Epidermal melanocyte (primary cell): ENCODE measurements around the gene SCARF1.
A peak's percentile ranks its signal among the peaks of the same experiment; 100 is the strongest.

Experiments used
- DNase-seq: peaks from one replicate; pipeline ENCODE4 v3.0.0; 2011; ENCODE audit warnings: low spot score; ENCODE audit not compliant: insufficient read length

The SCARF1 gene

DNA sequence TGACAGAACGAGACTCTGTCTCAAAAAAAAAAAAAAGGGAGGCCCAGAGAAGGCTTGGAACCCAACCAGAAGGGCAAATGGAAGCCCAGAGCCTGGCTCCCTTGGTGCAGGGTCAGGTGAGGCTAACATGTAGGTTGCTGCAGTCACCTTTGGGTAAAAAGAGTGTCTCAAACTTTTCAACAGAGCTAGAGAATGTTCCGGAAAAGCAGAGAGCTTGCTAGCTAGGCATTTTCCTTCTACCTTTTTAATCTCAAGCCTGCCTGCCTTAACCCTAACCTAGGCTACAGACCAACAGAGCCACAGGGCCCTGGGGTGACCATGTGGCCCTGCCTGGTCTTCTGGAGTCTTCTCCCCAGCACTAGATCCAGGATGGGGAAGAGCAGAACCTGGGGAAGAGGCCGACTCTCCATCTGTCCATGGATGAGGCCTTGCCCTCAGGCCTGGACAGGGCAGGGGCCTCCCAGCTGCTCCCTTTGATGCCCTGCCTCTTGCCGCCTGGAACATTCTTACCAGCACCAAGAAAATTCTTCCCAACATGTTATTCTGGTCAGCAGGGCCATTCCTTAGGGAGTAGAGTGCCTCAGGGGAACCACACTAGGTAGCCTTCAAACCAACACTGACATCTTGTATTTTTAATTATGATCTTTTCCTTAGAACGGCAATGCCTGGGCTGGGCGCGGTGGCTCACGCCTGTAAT lies 47.0 kb downstream of the SCARF1 start:
- DNase-seq: no peak

- DNase-seq: no peak
Observed at GRCh38 chr17:1597861-1598342, 47.6 kb downstream of the SCARF1 start.

- DNase-seq: no peak
Observed at GRCh38 chr17:1593630-1593931, 52.0 kb downstream of the SCARF1 start.

DNA sequence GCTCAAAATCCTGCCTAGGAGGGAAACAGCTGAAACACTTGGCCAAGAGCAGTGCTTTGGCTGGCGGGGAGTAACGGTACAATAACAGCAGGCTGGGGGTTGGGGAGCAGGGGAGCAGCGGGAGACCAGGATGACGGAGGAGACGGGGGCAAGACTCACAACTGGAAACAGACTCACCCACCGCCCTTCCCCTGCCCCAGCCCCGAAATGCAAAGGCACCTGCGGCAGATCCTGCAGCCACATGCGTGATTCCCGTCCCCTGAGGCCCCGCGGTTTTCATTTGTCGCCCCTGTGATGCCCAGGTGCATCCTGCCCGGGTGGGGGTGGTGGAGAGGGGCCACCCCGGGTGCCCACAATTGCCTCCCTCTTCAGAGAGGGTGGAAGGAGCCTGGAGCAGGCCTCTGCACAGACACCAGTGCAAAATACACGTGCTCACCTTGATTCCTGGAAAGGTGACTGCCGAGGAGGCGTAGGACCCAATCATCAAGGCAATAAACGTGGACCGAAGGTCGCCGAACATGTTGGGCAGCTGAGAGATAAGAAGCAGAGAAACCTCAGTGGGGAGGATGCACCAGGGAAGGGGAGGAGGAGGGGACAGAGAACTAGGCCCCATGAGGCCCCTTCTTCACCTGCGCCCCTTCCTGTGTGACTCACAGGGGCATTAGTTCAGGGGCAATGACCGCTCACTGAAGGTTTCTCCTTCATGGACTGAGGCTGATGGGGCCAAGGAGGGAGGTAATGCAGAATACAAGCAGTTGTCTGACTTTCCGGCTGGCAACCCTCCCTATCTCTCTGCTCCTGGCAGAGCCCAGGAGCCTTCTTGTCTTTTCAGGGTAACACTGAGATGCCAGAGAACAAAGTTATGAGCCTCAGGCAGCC lies 52.5 kb downstream of the SCARF1 start:
- DNase-seq: no peak

DNA sequence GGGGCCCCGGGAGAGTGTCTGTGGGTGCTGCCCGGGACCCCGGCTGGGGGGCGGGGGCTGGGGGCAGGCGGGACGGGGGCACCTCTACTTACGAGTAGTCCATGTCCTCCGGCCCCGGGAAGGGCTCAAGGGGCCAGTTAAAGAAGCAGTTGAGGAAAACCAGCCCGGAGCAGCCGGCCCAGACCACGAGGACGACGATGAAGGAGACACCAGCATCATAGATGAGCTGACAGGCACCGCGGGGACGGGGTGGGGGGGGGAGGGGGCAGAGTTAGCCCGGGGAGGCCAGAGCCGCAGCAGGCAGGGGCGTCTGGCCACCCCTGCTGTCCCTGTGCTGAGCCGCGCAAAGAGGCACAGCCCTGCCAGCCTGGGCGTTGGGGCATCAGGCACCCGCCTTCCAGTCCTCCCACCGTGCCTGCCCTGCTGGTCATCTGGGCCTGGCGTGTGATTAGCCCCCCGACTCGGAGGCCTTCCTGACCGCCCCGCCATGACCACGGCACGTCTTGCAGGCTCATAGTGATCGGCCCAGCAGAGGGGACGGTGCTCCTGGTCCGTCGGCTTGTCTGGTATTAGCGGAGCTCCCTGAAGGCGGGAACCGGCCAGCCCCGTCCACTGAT lies 54.0 kb downstream of the SCARF1 start:
- no peak for DNase-seq

GRCh38 chr17:1590747-1591473 lies 54.6 kb downstream of the SCARF1 start:
- no peak for DNase-seq

GRCh38 chr17:1590029-1590746 lies 55.3 kb downstream of the SCARF1 start:
- DNase-seq: peak; percentile 83

GRCh38 chr17:1588821-1589585 lies 56.5 kb downstream of the SCARF1 start:
- no peak for DNase-seq

DNA sequence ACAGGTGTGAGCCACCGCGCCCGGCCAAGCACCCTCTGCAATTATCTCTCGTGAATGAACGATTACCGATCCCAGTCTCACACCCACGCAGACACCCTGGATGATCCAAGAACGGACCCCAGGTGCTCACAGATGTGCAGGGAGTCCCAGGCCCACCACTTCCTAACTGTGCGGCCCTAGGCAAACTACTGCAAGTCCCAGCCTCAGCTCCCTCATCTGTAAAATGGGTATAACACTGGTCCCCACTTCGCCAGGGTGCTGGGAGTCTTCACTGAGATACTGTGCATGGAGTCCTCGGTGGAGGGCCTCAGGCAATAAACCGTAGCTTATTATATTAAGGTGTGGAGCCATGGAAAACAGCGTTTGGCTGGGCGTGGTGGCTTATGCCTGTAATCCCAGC lies 61.4 kb downstream of the SCARF1 start:
- DNase-seq: no peak
